ENCODE data around the gene LIN54. TPM values are rescaled to one million over a fixed set of nuclear protein-coding genes. Genes with fewer than 3 reads are reported as not detected.
A peak's percentile ranks its signal among the peaks of the same experiment; 100 is the strongest.
"Not testable (repeated sequence)": the region's sequence is repeated elsewhere in the genome, so short reads cannot be mapped to it uniquely, and the experiment has no call there.

The LIN54 gene
- total RNA-seq, 1 experiment from 2014 or later, result 30.0 TPM

- DNase-seq (ENCODE audit: low spot score), result no peak
- in situ Hi-C loops (cut with HindIII; ENCODE audit: low sequenced_read_pairs), result no loop called here
Measured at GRCh38 chr4:82965763-82966162, 44.9 kb downstream of the LIN54 start.

- in situ Hi-C loops (cut with HindIII; ENCODE audit: low sequenced_read_pairs), result no loop called here
- DNase-seq (ENCODE audit: low spot score), result no peak
Measured at GRCh38 chr4:82957045-82957444, 53.6 kb downstream of the LIN54 start.

- in situ Hi-C loops (cut with HindIII; ENCODE audit: low sequenced_read_pairs), result no loop called here
- no peak for DNase-seq (ENCODE audit: low spot score)
Measured at GRCh38 chr4:82954212-82954611, 56.4 kb downstream of the LIN54 start.

- in situ Hi-C loops (cut with HindIII; ENCODE audit: low sequenced_read_pairs), result no loop called here
- no peak for DNase-seq (ENCODE audit: low spot score)
Measured at GRCh38 chr4:82951196-82951595, 59.4 kb downstream of the LIN54 start.

- in situ Hi-C loops (cut with HindIII; ENCODE audit: low sequenced_read_pairs), result no loop called here
- no peak for DNase-seq (ENCODE audit: low spot score)
Measured at GRCh38 chr4:82948647-82949204, 61.9 kb downstream of the LIN54 start.

- DNase-seq (ENCODE audit: low spot score), result no peak
- in situ Hi-C loops (cut with HindIII; ENCODE audit: low sequenced_read_pairs), result no loop called here
Measured at GRCh38 chr4:82947498-82947897, 63.1 kb downstream of the LIN54 start.

GRCh38 chr4:82939414-82939813, 71.2 kb downstream of the LIN54 start:
- no peak for DNase-seq (ENCODE audit: low spot score)
- in situ Hi-C loops (cut with HindIII; ENCODE audit: low sequenced_read_pairs), result no loop called here

GRCh38 chr4:82934441-82934840, 76.2 kb downstream of the LIN54 start:
- no peak for DNase-seq (ENCODE audit: low spot score)
- in situ Hi-C loops (cut with HindIII; ENCODE audit: low sequenced_read_pairs), result no loop called here

GRCh38 chr4:82930848-82931755, 79.5 kb downstream of the LIN54 start:
- in situ Hi-C loops (cut with HindIII; ENCODE audit: low sequenced_read_pairs), result no loop called here
- no peak for DNase-seq (ENCODE audit: low spot score)

GRCh38 chr4:82921795-82922194, 88.8 kb downstream of the LIN54 start:
- in situ Hi-C loops (cut with HindIII; ENCODE audit: low sequenced_read_pairs), result no loop called here
- no peak for DNase-seq (ENCODE audit: low spot score)

GRCh38 chr4:82919386-82919785, 91.2 kb downstream of the LIN54 start:
- in situ Hi-C loops (cut with HindIII; ENCODE audit: low sequenced_read_pairs), result no loop called here
- no peak for DNase-seq (ENCODE audit: low spot score)

GRCh38 chr4:82918091-82918490, 92.5 kb downstream of the LIN54 start:
- DNase-seq (ENCODE audit: low spot score), result no peak
- in situ Hi-C loops (cut with HindIII; ENCODE audit: low sequenced_read_pairs), result no loop called here

GRCh38 chr4:82913968-82914367, 96.7 kb downstream of the LIN54 start:
- in situ Hi-C loops (cut with HindIII; ENCODE audit: low sequenced_read_pairs); DNase-seq (ENCODE audit: low spot score): not testable (repeated sequence)

- in situ Hi-C loops (cut with HindIII; ENCODE audit: low sequenced_read_pairs), result no loop called here
- DNase-seq (ENCODE audit: low spot score), result no peak
Measured at GRCh38 chr4:82913305-82913704, 97.3 kb downstream of the LIN54 start.

GRCh38 chr4:82909326-82909725, 101.3 kb downstream of the LIN54 start:
- in situ Hi-C loops (cut with HindIII; ENCODE audit: low sequenced_read_pairs), result no loop called here
- DNase-seq (ENCODE audit: low spot score), result no peak

- in situ Hi-C loops (cut with HindIII; ENCODE audit: low sequenced_read_pairs), result no loop called here
- DNase-seq (ENCODE audit: low spot score), result no peak
Measured at GRCh38 chr4:82906469-82906868, 104.2 kb downstream of the LIN54 start.

- no peak for DNase-seq (ENCODE audit: low spot score)
- in situ Hi-C loops (cut with HindIII; ENCODE audit: low sequenced_read_pairs), result no loop called here
Measured at GRCh38 chr4:82905205-82905604, 105.4 kb downstream of the LIN54 start.

- no peak for DNase-seq (ENCODE audit: low spot score)
- in situ Hi-C loops (cut with HindIII; ENCODE audit: low sequenced_read_pairs), result no loop called here
Measured at GRCh38 chr4:82903737-82904136, 106.9 kb downstream of the LIN54 start.

- no peak for DNase-seq (ENCODE audit: low spot score)
Measured at GRCh38 chr4:82901183-82901718, 109.4 kb downstream of the LIN54 start.

GRCh38 chr4:82900411-82901182, 110.0 kb downstream of the LIN54 start, which contains the start of gene THAP9:
Gene THAP9, plus strand, starts transcription at chr4:82900735. Its CDS starts 68 bp downstream, at chr4:82900803.
- in situ Hi-C loops (cut with HindIII; ENCODE audit: low sequenced_read_pairs), result no loop called here
- peak; percentile 100 for DNase-seq (ENCODE audit: low spot score)

More at GRCh38 chr4:82901183-82901718, 109.4 kb downstream of the LIN54 start:
- in situ Hi-C loops (cut with HindIII; ENCODE audit: low sequenced_read_pairs), result no loop called here
